Uterus (tissue), 2 donors: ENCODE data around the gene H2AZ2.

Experiments used
- CTCF ChIP-seq, 4 experiments: fragments of 200-600 bp in 2 of 4; fragments of 450-650 bp in 2 of 4; sonication (generic) in 2 of 4; IDR thresholded peaks; one replicate each; pipeline ENCODE4 v1.5.1; 2016 to 2019; ENCODE audit warnings: antibody characterized with exemption in 4 of 4, mild to moderate bottlenecking in 2 of 4, moderate library complexity in 1 of 4
- POLR2A ChIP-seq, 2 donors: fragments of 450-650 bp; IDR thresholded peaks; one replicate each; pipeline ENCODE4 v1.6.1; 2016; ENCODE audit warnings: antibody characterized with exemption in 2 of 2, mild to moderate bottlenecking in 1 of 2, moderate library complexity in 1 of 2

GRCh38 chr7:44797329-44798258 is 50.3 kb downstream of the H2AZ2 start:
- TF ChIP-seq CTCF (IDR thresholded peaks at IDR 0.05) (peak in 2 of 4 experiments; percentile 32 to 39), POLR2A (IDR thresholded peaks at IDR 0.05) (peak in 1 of 2 donors; percentile 56)
